ENCODE data around the gene IFI27.

Gene IFI27

GRCh38 chr14:94122438-94122837 is 11.9 kb downstream of the IFI27 start:
- Histone ChIP-seq H3K4me3 (ENCODE audit: low read depth in 1 of 5, low read length in 5 of 5) (no peak overlapping the region), H3K9me3 (ENCODE audit: control insufficient read depth in 5 of 5, low read length in 5 of 5) (peaks cover 3 to 23% (median 20%) of the 10 kb centered on the region in 5 donors), H3K27ac (ENCODE audit: low read depth, low read length) (no peak overlapping the region), H3K9ac (ENCODE audit: low read length in 5 of 5) (no peak overlapping the region), H3K4me1 (ENCODE audit: control insufficient read depth in 5 of 5, insufficient read depth in 5 of 5, low read length in 5 of 5) (no peaks in the 10 kb centered on the region), H3K27me3 (ENCODE audit: control insufficient read depth in 5 of 5, insufficient read depth in 4 of 5, low read length in 5 of 5) (no peaks in the 10 kb centered on the region), H3K36me3 (ENCODE audit: control insufficient read depth in 5 of 5, insufficient read depth in 5 of 5, low read length in 5 of 5) (peaks cover 0 to 9% (median 3%) of the 10 kb centered on the region in 5 donors)

- peaks cover 0 to 11% (median 3%) of the 10 kb centered on the region in 5 donors for H3K36me3 ChIP-seq (ENCODE audit: control insufficient read depth in 5 of 5, insufficient read depth in 5 of 5, low read length in 5 of 5)
- H3K27ac ChIP-seq (ENCODE audit: low read depth, low read length) = no peak overlapping the region
- no peaks in the 10 kb centered on the region for H3K27me3 ChIP-seq (ENCODE audit: control insufficient read depth in 5 of 5, insufficient read depth in 4 of 5, low read length in 5 of 5)
- no peak overlapping the region for H3K4me3 ChIP-seq (ENCODE audit: low read depth in 1 of 5, low read length in 5 of 5)
- no peak overlapping the region for H3K9ac ChIP-seq (ENCODE audit: low read length in 5 of 5)
- H3K4me1 ChIP-seq (ENCODE audit: control insufficient read depth in 5 of 5, insufficient read depth in 5 of 5, low read length in 5 of 5) = peaks cover 0 to under 1% (median 0%) of the 10 kb centered on the region in 5 donors
- H3K9me3 ChIP-seq (ENCODE audit: control insufficient read depth in 5 of 5, low read length in 5 of 5) = peaks cover 3 to 23% (median 20%) of the 10 kb centered on the region in 5 donors
Observed at GRCh38 chr14:94123296-94123695, 12.8 kb downstream of the IFI27 start.

GRCh38 chr14:94123868-94124267 is 13.3 kb downstream of the IFI27 start:
- Histone ChIP-seq H3K36me3 (ENCODE audit: control insufficient read depth in 5 of 5, insufficient read depth in 5 of 5, low read length in 5 of 5) (peaks cover 0 to 11% (median 3%) of the 10 kb centered on the region in 5 donors), H3K9ac (ENCODE audit: low read length in 5 of 5) (no peak overlapping the region), H3K27me3 (ENCODE audit: control insufficient read depth in 5 of 5, insufficient read depth in 4 of 5, low read length in 5 of 5) (no peaks in the 10 kb centered on the region), H3K9me3 (ENCODE audit: control insufficient read depth in 5 of 5, low read length in 5 of 5) (peaks cover 3 to 23% (median 20%) of the 10 kb centered on the region in 5 donors), H3K4me1 (ENCODE audit: control insufficient read depth in 5 of 5, insufficient read depth in 5 of 5, low read length in 5 of 5) (peaks cover under 1 to 7% (median 2%) of the 10 kb centered on the region in 5 donors), H3K4me3 (ENCODE audit: low read depth in 1 of 5, low read length in 5 of 5) (no peak overlapping the region), H3K27ac (ENCODE audit: low read depth, low read length) (no peak overlapping the region)

GRCh38 chr14:94124582-94125377 is 14.2 kb downstream of the IFI27 start:
- peaks cover 0 to 11% (median 3%) of the 10 kb centered on the region in 5 donors for H3K36me3 ChIP-seq (ENCODE audit: control insufficient read depth in 5 of 5, insufficient read depth in 5 of 5, low read length in 5 of 5)
- peaks cover 2 to 15% (median 10%) of the 10 kb centered on the region in 5 donors for H3K4me1 ChIP-seq (ENCODE audit: control insufficient read depth in 5 of 5, insufficient read depth in 5 of 5, low read length in 5 of 5)
- no peaks in the 10 kb centered on the region for H3K27me3 ChIP-seq (ENCODE audit: control insufficient read depth in 5 of 5, insufficient read depth in 4 of 5, low read length in 5 of 5)
- no peak overlapping the region for H3K27ac ChIP-seq (ENCODE audit: low read depth, low read length)
- H3K9ac ChIP-seq (ENCODE audit: low read length in 5 of 5) = no peak overlapping the region
- H3K4me3 ChIP-seq (ENCODE audit: low read depth in 1 of 5, low read length in 5 of 5) = no peak overlapping the region
- H3K9me3 ChIP-seq (ENCODE audit: control insufficient read depth in 5 of 5, low read length in 5 of 5) = peaks cover 3 to 15% (median 12%) of the 10 kb centered on the region in 5 donors

- Histone ChIP-seq H3K9me3 (ENCODE audit: control insufficient read depth in 5 of 5, low read length in 5 of 5) (peaks cover under 1 to 5% (median 2%) of the 10 kb centered on the region in 5 donors), H3K36me3 (ENCODE audit: control insufficient read depth in 5 of 5, insufficient read depth in 5 of 5, low read length in 5 of 5) (peaks cover 0 to 11% (median 3%) of the 10 kb centered on the region in 5 donors), H3K4me3 (ENCODE audit: low read depth in 1 of 5, low read length in 5 of 5) (no peak overlapping the region), H3K9ac (ENCODE audit: low read length in 5 of 5) (no peak overlapping the region), H3K27me3 (ENCODE audit: control insufficient read depth in 5 of 5, insufficient read depth in 4 of 5, low read length in 5 of 5) (no peaks in the 10 kb centered on the region), H3K27ac (ENCODE audit: low read depth, low read length) (no peak overlapping the region), H3K4me1 (ENCODE audit: control insufficient read depth in 5 of 5, insufficient read depth in 5 of 5, low read length in 5 of 5) (peaks cover 2 to 21% (median 16%) of the 10 kb centered on the region in 5 donors)
Observed at GRCh38 chr14:94125659-94126418, 15.3 kb downstream of the IFI27 start.

- Histone ChIP-seq H3K4me3 (ENCODE audit: low read depth in 1 of 5, low read length in 5 of 5) (no peak overlapping the region), H3K27ac (ENCODE audit: low read depth, low read length) (no peak overlapping the region), H3K9me3 (ENCODE audit: control insufficient read depth in 5 of 5, low read length in 5 of 5) (no peaks in the 10 kb centered on the region), H3K9ac (ENCODE audit: low read length in 5 of 5) (no peak overlapping the region), H3K27me3 (ENCODE audit: control insufficient read depth in 5 of 5, insufficient read depth in 4 of 5, low read length in 5 of 5) (no peaks in the 10 kb centered on the region), H3K4me1 (ENCODE audit: control insufficient read depth in 5 of 5, insufficient read depth in 5 of 5, low read length in 5 of 5) (peaks cover 2 to 21% (median 16%) of the 10 kb centered on the region in 5 donors), H3K36me3 (ENCODE audit: control insufficient read depth in 5 of 5, insufficient read depth in 5 of 5, low read length in 5 of 5) (peaks cover 0 to 11% (median 3%) of the 10 kb centered on the region in 5 donors)
Observed at GRCh38 chr14:94126419-94126677, 15.8 kb downstream of the IFI27 start.

GRCh38 chr14:94126800-94127199 is 16.3 kb downstream of the IFI27 start:
- H3K4me1 ChIP-seq (ENCODE audit: control insufficient read depth in 5 of 5, insufficient read depth in 5 of 5, low read length in 5 of 5) = peaks cover 2 to 21% (median 16%) of the 10 kb centered on the region in 5 donors
- H3K9ac ChIP-seq (ENCODE audit: low read length in 5 of 5) = no peak overlapping the region
- no peaks in the 10 kb centered on the region for H3K27me3 ChIP-seq (ENCODE audit: control insufficient read depth in 5 of 5, insufficient read depth in 4 of 5, low read length in 5 of 5)
- no peak overlapping the region for H3K27ac ChIP-seq (ENCODE audit: low read depth, low read length)
- no peak overlapping the region for H3K4me3 ChIP-seq (ENCODE audit: low read depth in 1 of 5, low read length in 5 of 5)
- H3K9me3 ChIP-seq (ENCODE audit: control insufficient read depth in 5 of 5, low read length in 5 of 5) = no peaks in the 10 kb centered on the region
- H3K36me3 ChIP-seq (ENCODE audit: control insufficient read depth in 5 of 5, insufficient read depth in 5 of 5, low read length in 5 of 5) = peaks cover 0 to 11% (median 3%) of the 10 kb centered on the region in 5 donors

GRCh38 chr14:94127330-94127729 is 16.8 kb downstream of the IFI27 start:
- Histone ChIP-seq H3K9ac (ENCODE audit: low read length in 5 of 5) (no peak overlapping the region), H3K27me3 (ENCODE audit: control insufficient read depth in 5 of 5, insufficient read depth in 4 of 5, low read length in 5 of 5) (no peaks in the 10 kb centered on the region), H3K27ac (ENCODE audit: low read depth, low read length) (no peak overlapping the region), H3K4me1 (ENCODE audit: control insufficient read depth in 5 of 5, insufficient read depth in 5 of 5, low read length in 5 of 5) (peaks cover 2 to 21% (median 16%) of the 10 kb centered on the region in 5 donors), H3K9me3 (ENCODE audit: control insufficient read depth in 5 of 5, low read length in 5 of 5) (no peaks in the 10 kb centered on the region), H3K36me3 (ENCODE audit: control insufficient read depth in 5 of 5, insufficient read depth in 5 of 5, low read length in 5 of 5) (peaks cover 0 to 11% (median 3%) of the 10 kb centered on the region in 5 donors), H3K4me3 (ENCODE audit: low read depth in 1 of 5, low read length in 5 of 5) (no peak overlapping the region)

GRCh38 chr14:94128216-94128839 is 17.8 kb downstream of the IFI27 start:
- Histone ChIP-seq H3K9me3 (ENCODE audit: control insufficient read depth in 5 of 5, low read length in 5 of 5) (no peaks in the 10 kb centered on the region), H3K9ac (ENCODE audit: low read length in 5 of 5) (peak overlapping the region in 1 of 5 donors; percentile 69), H3K27ac (ENCODE audit: low read depth, low read length) (peak overlapping the region; percentile 85), H3K4me1 (ENCODE audit: control insufficient read depth in 5 of 5, insufficient read depth in 5 of 5, low read length in 5 of 5) (peaks cover 2 to 21% (median 16%) of the 10 kb centered on the region in 5 donors), H3K36me3 (ENCODE audit: control insufficient read depth in 5 of 5, insufficient read depth in 5 of 5, low read length in 5 of 5) (peaks cover 0 to 11% (median 3%) of the 10 kb centered on the region in 5 donors), H3K27me3 (ENCODE audit: control insufficient read depth in 5 of 5, insufficient read depth in 4 of 5, low read length in 5 of 5) (no peaks in the 10 kb centered on the region), H3K4me3 (ENCODE audit: low read depth in 1 of 5, low read length in 5 of 5) (peak overlapping the region in 3 of 5 donors; percentile 59 to 70 (median 68))

All from subcutaneous abdominal adipose tissue (tissue), 5 donors.